HUDEP-2 (cell line): ENCODE results near the gene KPTN.
A peak's percentile ranks its signal among the peaks of the same experiment; 100 is the strongest.

Source experiments
- DNase-seq, 76 experiments: peaks; one replicate each; lab custom pipeline; 2025; ENCODE audit not compliant: unreplicated experiment in 76 of 76; lab: John Stamatoyannopoulos, UW

Gene KPTN

DNA sequence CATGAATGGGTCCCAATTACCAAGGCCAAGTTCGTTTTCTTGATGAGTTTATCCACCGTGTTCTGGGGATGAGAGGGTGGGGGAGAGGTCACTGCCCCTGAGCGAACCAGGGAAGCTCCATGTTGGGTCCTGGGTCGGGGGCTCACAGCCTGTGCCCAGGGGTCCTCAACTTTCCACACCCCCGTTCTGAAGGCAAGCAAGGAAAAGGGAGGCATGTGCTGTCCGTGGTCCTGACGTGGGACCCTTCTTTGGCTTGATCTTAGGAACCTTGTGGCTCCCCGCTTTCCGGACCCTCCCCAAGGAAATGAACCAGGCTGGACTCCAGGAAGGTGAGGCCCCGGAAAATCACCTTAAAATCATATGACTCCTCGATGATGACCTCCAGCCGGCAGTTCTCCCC is 46.5 kb downstream of the KPTN start:
- DNase-seq, result no peak

GRCh38 chr19:47436712-47437401 is 47.2 kb downstream of the KPTN start:
- peak in 69 of 76 experiments; percentile 17 to 88 (median 68) for DNase-seq

DNA sequence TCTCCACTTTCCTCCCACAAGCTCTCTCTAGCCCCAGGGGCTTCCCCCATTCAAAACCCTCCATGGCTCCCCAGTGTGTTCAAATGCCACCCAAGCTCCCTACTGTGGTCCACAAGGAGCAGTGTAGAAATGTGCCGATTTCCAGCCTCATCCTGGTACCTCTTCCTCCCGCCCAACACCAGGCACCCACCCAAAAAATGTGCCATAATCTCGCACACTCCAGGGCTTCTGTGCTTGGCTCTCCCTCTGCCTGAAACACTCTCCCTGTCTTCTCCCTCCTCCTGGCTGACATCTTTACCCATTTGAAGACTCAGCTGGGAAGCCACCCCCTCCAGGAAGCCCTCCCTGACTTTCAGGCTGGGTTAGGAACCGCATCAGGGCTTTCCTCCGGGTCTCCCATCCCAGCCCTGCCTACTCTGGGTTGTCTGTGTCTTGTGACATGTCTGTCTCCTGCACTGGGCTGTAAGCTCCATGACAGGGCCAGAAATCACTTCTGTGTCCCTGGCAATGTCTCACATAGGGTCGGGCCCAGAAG is 48.1 kb downstream of the KPTN start:
- no peak for DNase-seq

DNA sequence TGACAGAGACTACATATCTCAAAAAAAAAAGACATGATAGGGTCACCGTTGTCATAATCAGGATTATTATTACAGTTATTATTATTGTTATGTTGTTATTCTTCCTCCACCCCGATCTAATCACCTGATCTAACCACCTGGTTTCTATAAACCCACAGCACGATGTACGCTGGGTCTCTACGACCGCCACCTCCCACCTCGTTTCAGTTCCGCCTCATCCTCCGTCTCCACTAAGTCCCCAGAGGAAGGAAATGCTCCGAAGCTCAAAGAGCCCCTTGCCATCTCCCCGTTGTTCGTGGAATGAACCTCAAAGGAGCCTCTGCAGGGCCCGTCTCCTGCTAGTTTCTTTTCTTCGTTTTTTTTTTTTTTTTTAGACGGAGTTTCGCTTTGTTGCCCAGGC is 48.8 kb downstream of the KPTN start:
- DNase-seq, result no peak

DNA sequence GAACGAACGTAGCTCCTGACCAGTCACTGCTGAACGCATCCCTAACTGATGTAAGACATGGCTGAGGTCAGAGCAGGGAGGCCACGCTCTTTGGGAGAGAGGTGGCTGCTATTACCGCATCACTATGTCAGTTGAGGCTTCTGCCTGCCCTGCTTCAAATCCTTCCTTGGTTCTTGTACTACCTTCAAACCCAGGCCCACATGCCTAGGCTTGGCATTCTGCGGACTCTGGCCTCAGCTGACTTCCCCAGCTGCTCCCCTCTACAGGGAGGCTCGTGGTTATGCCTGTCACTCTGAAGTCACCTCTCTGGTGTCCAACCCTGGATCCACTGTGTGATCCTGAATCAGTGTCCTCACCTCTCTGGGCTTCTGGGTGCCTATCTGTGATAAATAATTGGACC is 49.9 kb downstream of the KPTN start:
- DNase-seq, result no peak

- peak in 2 of 76 experiments; percentile 18 to 20 for DNase-seq
Observed at GRCh38 chr19:47433121-47433520, 50.9 kb downstream of the KPTN start.

DNA sequence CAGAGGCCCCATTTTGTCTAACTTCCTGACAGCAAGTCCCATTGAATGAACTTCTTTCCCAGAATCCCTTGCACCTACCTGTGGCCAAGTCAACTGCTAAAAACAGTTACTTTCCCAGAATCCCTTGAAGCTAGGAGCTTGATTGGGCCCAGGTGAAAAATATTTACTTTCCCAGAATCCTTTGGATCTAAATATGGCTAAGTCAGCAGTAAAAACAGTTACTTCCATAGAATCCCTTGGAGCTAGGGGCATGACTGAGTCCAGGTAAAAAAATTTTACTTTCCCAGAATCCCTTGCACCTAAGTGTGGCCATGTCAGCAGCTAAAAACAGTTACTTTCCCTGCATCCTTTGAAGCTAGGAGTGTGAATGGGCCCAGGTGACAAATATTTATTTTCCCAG is 51.5 kb downstream of the KPTN start:
- no peak for DNase-seq

- no peak for DNase-seq
Observed at GRCh38 chr19:47432091-47432490, 51.9 kb downstream of the KPTN start.

DNA sequence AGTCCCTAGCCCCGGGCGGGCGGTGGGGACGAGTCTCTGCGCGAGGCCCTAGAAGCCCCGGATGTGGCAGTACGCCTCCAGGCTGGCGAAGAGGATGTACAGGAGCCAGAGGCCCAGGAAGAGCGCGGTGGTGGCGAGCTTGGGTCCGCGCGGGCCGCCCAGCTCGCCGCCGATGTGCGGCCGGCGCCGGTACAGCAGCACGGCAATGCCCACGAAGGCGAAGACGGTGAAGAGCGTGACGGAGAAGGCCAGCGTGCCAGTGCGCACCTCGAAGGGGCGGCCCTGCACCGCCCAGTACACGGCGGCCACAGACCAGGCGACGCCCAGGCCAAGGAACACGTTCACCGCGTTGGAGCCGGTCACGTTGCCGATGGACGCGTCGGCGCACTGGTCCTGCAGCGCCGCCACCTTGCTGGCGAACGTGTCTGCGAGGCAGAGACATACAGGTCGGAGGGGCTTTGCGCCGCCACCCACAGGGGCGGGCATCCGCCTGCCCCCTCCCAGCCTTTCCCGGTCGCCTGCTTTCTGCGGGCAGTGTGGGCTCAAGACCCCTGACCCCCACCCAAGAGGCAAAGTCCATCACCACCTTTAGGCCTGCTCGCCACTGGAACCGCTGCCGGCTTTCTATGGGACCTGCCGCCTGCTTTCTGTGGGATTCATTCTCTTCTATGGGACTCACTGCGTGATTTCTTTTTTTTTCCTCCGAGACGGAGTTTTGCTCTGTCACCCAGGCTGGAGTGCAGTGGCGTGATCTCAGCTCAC is 53.8 kb downstream of the KPTN start:
- peak in 22 of 76 experiments; percentile 14 to 54 (median 32) for DNase-seq

GRCh38 chr19:47429140-47429793 is 54.8 kb downstream of the KPTN start:
- no peak for DNase-seq

DNA sequence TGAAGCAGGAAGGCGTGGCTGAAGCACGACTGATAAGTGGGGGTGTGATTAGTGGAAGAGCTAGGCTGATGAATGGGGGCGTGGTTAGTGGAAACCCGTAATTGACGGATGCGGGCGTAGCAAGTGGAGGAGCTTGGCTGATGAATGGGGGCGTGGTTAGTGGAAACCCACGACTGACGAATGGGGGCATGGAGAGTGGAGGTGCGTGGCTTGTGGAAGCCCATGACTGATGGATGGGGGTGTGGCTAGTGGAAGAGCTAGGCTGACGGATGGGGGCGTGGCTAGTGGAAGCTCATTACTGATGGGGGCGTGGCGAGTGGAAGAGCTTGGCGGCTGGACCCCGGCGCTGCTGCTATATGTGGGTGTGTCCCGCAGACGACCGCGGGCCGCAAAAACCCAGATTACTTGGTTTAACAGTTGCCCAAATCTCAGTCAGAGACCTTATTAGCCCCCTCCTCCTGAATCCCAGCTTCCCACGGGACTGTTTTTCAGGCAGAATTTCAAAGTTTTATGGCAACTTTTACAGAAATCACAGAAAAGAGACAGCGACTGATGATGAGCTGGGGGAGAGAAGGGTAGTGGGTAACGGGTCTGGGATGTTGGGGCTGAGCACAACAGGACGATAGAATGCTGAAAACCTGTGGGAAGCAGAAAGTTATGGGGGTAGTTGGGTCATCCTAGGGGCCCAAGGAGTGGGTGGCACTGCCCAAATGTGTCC is 55.7 kb downstream of the KPTN start:
- DNase-seq, result peak in 75 of 76 experiments; percentile 63 to 99 (median 93)

- DNase-seq, result peak in 59 of 76 experiments; percentile 12 to 82 (median 49)
Observed at GRCh38 chr19:47427241-47428176, 56.5 kb downstream of the KPTN start.
